GM12865 (cell line): ENCODE measurements around the gene ZNF223.

Source experiments
- DNase-seq: peaks from one replicate; pipeline ENCODE4 v3.0.0; 2010; ENCODE audit warnings: low read depth
- H3K4me3 ChIP-seq: 2 replicates; pipeline ENCODE4 v1.5.1; 2011; ENCODE audit warnings: mild to moderate bottlenecking, low read depth, low read length, control low read depth
- CTCF ChIP-seq: IDR thresholded peaks from 2 replicates; pipeline ENCODE4 v1.5.1; 2011; ENCODE audit warnings: low read length, control low read depth, low read depth, inconsistent platforms; ENCODE audit not compliant: insufficient read depth; ENCODE audit errors: missing control alignments

ZNF223 gene

GRCh38 chr19:44010468-44010867, 41.4 kb upstream of the ZNF223 start:
- no peak for DNase-seq
- H3K4me3 ChIP-seq = no peak overlapping the region
- TF ChIP-seq CTCF = no peak

- no peak for TF ChIP-seq CTCF
- no peak for DNase-seq
- no peak overlapping the region for H3K4me3 ChIP-seq
Measured at GRCh38 chr19:44019498-44019897, 32.3 kb upstream of the ZNF223 start.

- no peak for TF ChIP-seq CTCF
- H3K4me3 ChIP-seq = no peak overlapping the region
- no peak for DNase-seq
Measured at GRCh38 chr19:44021221-44021620, 30.6 kb upstream of the ZNF223 start.

GRCh38 chr19:44024900-44025216, 27.0 kb upstream of the ZNF223 start:
- peak overlapping the region; percentile 91 for H3K4me3 ChIP-seq
- no peak for DNase-seq
- no peak for TF ChIP-seq CTCF

- TF ChIP-seq CTCF = no peak
- DNase-seq = peak; percentile 89
- peak within 1 kb of the TSS; percentile 91 for H3K4me3 ChIP-seq
Measured at GRCh38 chr19:44025217-44025936, 26.5 kb upstream of the ZNF223 start, which contains the start of gene ZNF222. TSS of gene ZNF222 (plus strand) at chr19:44025379. CDS start at chr19:44025437, 58 bp downstream.

- DNase-seq = no peak
- no peak for TF ChIP-seq CTCF
- H3K4me3 ChIP-seq = no peak overlapping the region
Measured at GRCh38 chr19:44026622-44027021, 25.2 kb upstream of the ZNF223 start.

GRCh38 chr19:44032001-44032610, 19.7 kb upstream of the ZNF223 start:
- no peak for TF ChIP-seq CTCF
- no peak for DNase-seq
- H3K4me3 ChIP-seq = no peak overlapping the region
